Duodenal mucosa (tissue), 2 donors: ENCODE results near the gene DHX40.
"Not testable (repeated sequence)": the region's sequence is repeated elsewhere in the genome, so short reads cannot be mapped to it uniquely, and the experiment has no call there.

ENCODE experiments used
- H3K27ac ChIP-seq: one replicate; pipeline ENCODE4 v1.7.0; 2013; ENCODE audit warnings: low read depth, low read length
- H3K27me3 ChIP-seq, 2 donors: one replicate each; pipeline ENCODE4 v1.7.0; 2013; ENCODE audit warnings: low read length in 2 of 2, control low read depth in 1 of 2; ENCODE audit not compliant: insufficient read depth in 2 of 2, control insufficient read depth in 1 of 2
- H3K36me3 ChIP-seq, 2 donors: one replicate each; pipeline ENCODE4 v1.7.0; 2013; ENCODE audit warnings: low read length in 2 of 2, control low read depth in 1 of 2; ENCODE audit not compliant: insufficient read depth in 2 of 2, control insufficient read depth in 1 of 2
- H3K4me1 ChIP-seq, 2 donors: one replicate each; pipeline ENCODE4 v1.7.0; 2013; ENCODE audit warnings: low read length in 2 of 2, control low read depth in 1 of 2; ENCODE audit not compliant: insufficient read depth in 2 of 2, control insufficient read depth in 1 of 2
- H3K4me3 ChIP-seq, 2 donors: one replicate each; pipeline ENCODE4 v1.7.0; 2013; ENCODE audit warnings: low read length in 2 of 2, low read depth in 1 of 2
- H3K9ac ChIP-seq, 2 donors: one replicate each; pipeline ENCODE4 v1.7.0; 2013; ENCODE audit warnings: low read length in 2 of 2, low read depth in 1 of 2
- H3K9me3 ChIP-seq, 2 donors: one replicate each; pipeline ENCODE4 v1.7.0; 2013; ENCODE audit warnings: low read length in 2 of 2, control low read depth in 1 of 2; ENCODE audit not compliant: control insufficient read depth in 1 of 2

Gene DHX40

GRCh38 chr17:59565171-59565958, at the start of gene DHX40:
DHX40 (plus strand) TSS chr17:59565610; CDS start chr17:59565672, 62 bp downstream.
- Histone ChIP-seq H3K27me3 (no peaks in the 10 kb centered on the region), H3K4me1 (peaks cover 8 to 14% of the 10 kb centered on the region in 2 donors), H3K27ac (peak within 1 kb of the TSS; percentile 64), H3K36me3 (peaks cover 0 to 1% of the 10 kb centered on the region in 2 donors), H3K4me3 (peak within 1 kb of the TSS; percentile 99 to 100), H3K9ac (peak within 1 kb of the TSS; percentile 90 to 94), H3K9me3 (no peaks in the 10 kb centered on the region)

- Histone ChIP-seq H3K9me3 (no peaks in the 10 kb centered on the region), H3K27me3 (no peaks in the 10 kb centered on the region), H3K27ac (no peak overlapping the region), H3K4me1 (peaks cover 11 to 23% of the 10 kb centered on the region in 2 donors), H3K9ac (no peak overlapping the region), H3K36me3 (no peaks in the 10 kb centered on the region), H3K4me3 (no peak overlapping the region)
Measured at GRCh38 chr17:59516451-59516850, 49.0 kb upstream of the DHX40 start.

DNA sequence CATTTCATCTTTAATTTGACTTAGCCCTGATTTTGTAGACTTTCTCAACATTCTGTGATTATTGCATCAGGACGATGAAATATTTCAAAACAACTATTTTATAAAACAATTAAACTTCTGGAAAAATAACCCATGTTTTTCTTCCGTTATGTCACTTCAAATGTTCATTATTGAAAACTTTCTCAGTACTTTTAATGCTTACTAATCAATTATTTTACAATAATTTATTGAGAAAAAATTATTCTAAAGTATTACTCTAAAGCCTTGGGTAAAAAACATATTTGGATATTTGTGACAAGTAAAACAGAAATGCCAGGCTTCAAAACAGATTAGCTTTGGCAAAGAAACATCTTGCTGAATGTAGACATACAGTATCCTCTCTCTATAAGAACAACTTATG, 46.3 kb upstream of the DHX40 start:
- Histone ChIP-seq H3K4me3 (no peak overlapping the region), H3K36me3 (no peaks in the 10 kb centered on the region), H3K27ac (no peak overlapping the region), H3K9me3 (no peaks in the 10 kb centered on the region), H3K9ac (no peak overlapping the region), H3K27me3 (no peaks in the 10 kb centered on the region), H3K4me1 (peaks cover 12 to 20% of the 10 kb centered on the region in 2 donors)

DNA sequence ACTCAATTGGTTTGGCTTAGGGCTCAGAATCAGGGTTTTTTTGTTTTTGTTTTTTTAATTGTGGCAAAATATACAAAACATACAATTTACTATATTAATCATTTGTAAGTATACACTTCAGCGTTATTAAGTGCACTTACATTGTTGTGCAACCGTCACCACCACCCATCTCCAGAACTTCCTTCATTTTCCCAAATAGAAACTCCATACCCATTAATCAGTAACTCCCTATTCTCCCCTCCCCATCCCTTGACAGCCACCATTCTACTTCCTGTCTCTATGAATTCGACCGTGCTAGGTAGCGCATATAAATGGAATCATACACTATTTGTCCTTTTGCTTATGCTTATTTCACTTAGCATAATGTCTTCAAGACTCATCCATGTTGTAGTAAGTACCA, 45.2 kb upstream of the DHX40 start:
- Histone ChIP-seq H3K27ac (no peak overlapping the region), H3K4me3 (no peak overlapping the region), H3K9me3 (no peaks in the 10 kb centered on the region), H3K27me3 (no peaks in the 10 kb centered on the region), H3K4me1 (peaks cover 9% of the 10 kb centered on the region in 2 donors), H3K9ac (no peak overlapping the region), H3K36me3 (no peaks in the 10 kb centered on the region)

DNA sequence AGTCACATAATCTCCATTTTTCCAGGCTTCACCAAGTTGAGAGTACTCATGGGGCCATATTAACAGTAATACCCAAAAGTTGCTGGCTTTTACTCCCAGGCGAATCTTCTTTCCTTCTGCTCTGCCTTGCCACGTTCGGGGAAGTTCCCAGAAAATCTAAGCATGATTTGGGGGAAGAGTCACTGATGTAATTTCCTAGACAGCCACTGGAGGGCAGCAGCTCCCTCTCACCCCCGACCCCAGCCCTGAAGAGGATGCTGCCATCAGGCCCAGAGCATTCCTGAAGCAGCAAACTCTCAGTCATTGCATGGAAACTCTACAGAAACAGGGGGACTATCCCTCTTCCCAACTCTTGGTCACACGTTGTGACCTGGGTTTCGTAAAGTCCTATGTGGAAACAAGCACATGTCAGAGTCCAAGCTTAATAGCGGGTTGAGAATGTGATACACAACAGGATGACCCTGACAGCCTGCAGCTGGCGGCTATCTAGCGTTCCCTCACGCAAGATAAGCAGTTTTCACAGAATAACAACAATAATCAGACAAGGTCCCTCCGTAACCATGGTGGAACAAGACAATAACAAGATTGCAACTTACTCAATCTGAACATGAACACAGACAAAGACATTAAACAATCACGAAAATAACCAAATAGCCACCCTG, 43.8 kb upstream of the DHX40 start:
- Histone ChIP-seq H3K9ac (no peak overlapping the region), H3K9me3 (no peaks in the 10 kb centered on the region), H3K27me3 (no peaks in the 10 kb centered on the region), H3K27ac (no peak overlapping the region), H3K4me1 (peaks cover 7 to 9% of the 10 kb centered on the region in 2 donors), H3K36me3 (no peaks in the 10 kb centered on the region), H3K4me3 (no peak overlapping the region)

GRCh38 chr17:59524930-59525329, 40.5 kb upstream of the DHX40 start:
- not testable (repeated sequence) for H3K27ac ChIP-seq, H3K9me3 ChIP-seq, H3K4me3 ChIP-seq, H3K9ac ChIP-seq, H3K4me1 ChIP-seq, H3K27me3 ChIP-seq, H3K36me3 ChIP-seq

DNA sequence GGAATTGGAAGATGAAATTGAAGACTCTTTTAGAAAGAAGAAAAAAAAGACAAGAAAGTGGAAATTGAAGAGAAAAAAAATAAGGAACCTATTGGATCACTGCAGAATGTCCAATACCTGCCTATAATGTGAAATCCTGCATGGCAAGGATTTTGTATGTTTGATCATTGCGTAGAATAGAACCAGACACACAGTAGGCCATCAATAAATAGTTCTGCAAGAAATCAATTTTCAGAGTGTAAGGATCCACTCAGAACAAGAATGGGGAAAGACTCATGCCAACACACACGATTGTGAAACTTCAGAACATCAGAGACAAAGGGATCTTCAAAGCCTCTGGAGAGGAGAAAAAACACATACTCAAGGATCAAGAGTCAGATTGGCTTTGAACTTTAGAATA, 39.7 kb upstream of the DHX40 start:
- Histone ChIP-seq H3K9me3 (no peaks in the 10 kb centered on the region), H3K4me3 (no peak overlapping the region), H3K4me1 (peaks cover 7 to 9% of the 10 kb centered on the region in 2 donors), H3K27ac (no peak overlapping the region), H3K27me3 (no peaks in the 10 kb centered on the region), H3K36me3 (no peaks in the 10 kb centered on the region), H3K9ac (no peak overlapping the region)

- H3K4me3 ChIP-seq: no peak overlapping the region
Measured at GRCh38 chr17:59526451-59526850, 39.0 kb upstream of the DHX40 start.

DNA sequence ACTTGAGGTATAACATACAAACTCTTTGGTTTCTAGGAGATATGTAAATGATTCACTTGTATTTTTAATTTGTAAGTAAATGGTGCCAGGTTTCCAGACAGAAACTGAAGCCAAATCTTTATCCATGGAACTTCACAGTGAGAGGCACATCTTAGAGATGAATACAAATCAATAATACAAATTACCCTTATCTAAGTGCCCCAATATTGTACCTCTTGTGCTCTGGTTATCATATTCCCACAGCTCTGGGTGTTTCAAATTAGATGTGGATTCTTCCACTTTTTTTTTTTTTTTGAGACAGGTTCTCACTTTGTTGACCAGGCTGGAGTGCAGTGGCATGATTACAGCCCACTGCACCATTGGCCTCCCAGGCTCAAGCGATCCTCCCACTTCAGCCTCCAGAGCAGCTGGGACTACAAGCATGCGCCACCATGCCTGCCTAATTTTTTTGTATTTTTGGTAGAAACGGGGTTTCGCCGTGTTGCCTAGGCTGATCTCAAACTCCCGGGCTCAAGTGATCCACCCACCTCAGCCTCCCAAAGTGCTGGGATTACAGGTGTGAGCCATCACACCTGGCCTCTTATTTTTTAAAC, 38.0 kb upstream of the DHX40 start:
- H3K4me3 ChIP-seq: no peak overlapping the region
- no peaks in the 10 kb centered on the region for H3K4me1 ChIP-seq
- no peak overlapping the region for H3K9ac ChIP-seq
- H3K36me3 ChIP-seq: no peaks in the 10 kb centered on the region
- no peak overlapping the region for H3K27ac ChIP-seq
- no peaks in the 10 kb centered on the region for H3K9me3 ChIP-seq
- H3K27me3 ChIP-seq: no peaks in the 10 kb centered on the region

More at GRCh38 chr17:59526451-59526850, 39.0 kb upstream of the DHX40 start:
- Histone ChIP-seq H3K27me3 (no peaks in the 10 kb centered on the region), H3K27ac (no peak overlapping the region), H3K9ac (no peak overlapping the region), H3K4me1 (peaks cover under 1 to 4% of the 10 kb centered on the region in 2 donors), H3K9me3 (no peaks in the 10 kb centered on the region), H3K36me3 (no peaks in the 10 kb centered on the region)

DNA sequence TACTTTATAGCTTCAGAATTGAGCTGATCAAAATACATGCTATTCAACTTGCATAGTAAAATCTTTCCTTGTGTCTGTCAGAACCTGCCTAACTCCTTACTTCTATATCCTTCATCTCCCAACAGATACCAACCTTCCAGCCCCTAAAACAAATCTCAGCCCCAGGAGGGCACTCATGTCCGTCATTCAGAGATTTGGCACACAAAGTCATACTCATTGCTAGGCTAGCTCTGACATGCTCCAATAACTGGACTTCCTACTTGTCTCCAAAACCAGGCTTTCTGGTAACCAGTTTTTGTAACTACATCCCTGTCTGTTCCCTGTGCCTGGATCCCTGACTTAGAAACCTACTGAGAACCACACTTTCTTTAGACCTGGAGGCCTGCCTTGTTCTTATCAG, 37.5 kb upstream of the DHX40 start:
- no peaks in the 10 kb centered on the region for H3K4me1 ChIP-seq
- H3K27ac ChIP-seq: no peak overlapping the region
- H3K36me3 ChIP-seq: no peaks in the 10 kb centered on the region
- H3K9me3 ChIP-seq: no peaks in the 10 kb centered on the region
- H3K9ac ChIP-seq: no peak overlapping the region
- H3K4me3 ChIP-seq: no peak overlapping the region
- no peaks in the 10 kb centered on the region for H3K27me3 ChIP-seq
